Measurements from ENCODE around the gene KRTAP1-1. TPM values are rescaled to one million over a fixed set of nuclear protein-coding genes. Genes with fewer than 3 reads are reported as not detected.
A peak's percentile ranks its signal among the peaks of the same experiment; 100 is the strongest.

Gene KRTAP1-1
- total and polyA plus RNA-seq, 8 donors = not detected

DNA sequence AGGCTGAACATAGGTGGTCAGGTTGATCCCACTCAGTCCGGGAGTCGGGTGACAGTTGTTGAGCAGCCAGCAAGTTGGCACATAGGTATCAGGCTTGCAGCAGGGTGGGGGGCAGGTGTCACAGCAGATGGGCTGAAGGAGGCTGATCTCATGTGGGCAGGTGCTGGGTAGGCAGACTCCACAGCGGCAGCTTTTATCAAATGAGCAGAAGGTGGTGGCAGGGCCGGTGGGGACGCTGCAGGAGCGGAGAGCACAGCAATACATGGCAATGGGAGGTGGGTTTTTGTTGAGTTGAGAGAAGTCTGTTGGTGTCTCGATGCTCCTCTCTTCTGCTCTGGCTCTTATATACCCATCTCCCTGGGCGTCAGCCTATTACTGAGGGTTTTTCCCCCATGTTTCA is 32.4 kb downstream of the KRTAP1-1 start, which contains the start of gene KRTAP3-1:
KRTAP3-1 (minus strand) TSS at position 318 of the 400 bp plus-strand sequence; CDS start at position 264, 54 bp downstream.
- WGBS, 5 donors = 69 to 81% (median 75%) methylated on average over 4 to 8 of the region's 8 CpGs
- intact Hi-C loops (cut with DNase I; ENCODE audit: low total_unique reads) = no loop called here
- H3K27ac ChIP-seq = no peak within 1 kb of the TSS
- H3K4me3 ChIP-seq = no peak within 1 kb of the TSS
- H3K4me1 ChIP-seq = no peaks in the 10 kb centered on the region
- TF ChIP-seq POLR2AphosphoS5 (IDR thresholded peaks at IDR 0.05) = no peak
- no peak for TF ChIP-seq POLR2A (IDR thresholded peaks at IDR 0.05)
- TF ChIP-seq EP300 (IDR thresholded peaks at IDR 0.05) = no peak
- TF ChIP-seq CTCF (IDR thresholded peaks at IDR 0.05) = no peak
- no peaks in the 10 kb centered on the region for H3K9me3 ChIP-seq
- DNase-seq = peak in 1 of 2 donors; percentile 10
- no peaks in the 10 kb centered on the region for H3K27me3 ChIP-seq
- no peaks in the 10 kb centered on the region for H3K36me3 ChIP-seq

GRCh38 chr17:41004397-41004796 is 36.9 kb downstream of the KRTAP1-1 start:
- Histone ChIP-seq H3K27me3 (peaks cover 0 to 8% (median 0%) of the 10 kb centered on the region in 3 donors), H3K27ac (no peak overlapping the region), H3K4me1 (no peaks in the 10 kb centered on the region), H3K9me3 (no peaks in the 10 kb centered on the region), H3K4me3 (no peak overlapping the region), H3K36me3 (no peaks in the 10 kb centered on the region)
- 86 to 96% (median 92%) methylated on average over 3 of the region's 3 CpGs for WGBS, 5 donors
- DNase-seq = no peak
- TF ChIP-seq POLR2AphosphoS5 (IDR thresholded peaks at IDR 0.05) (no peak), POLR2A (IDR thresholded peaks at IDR 0.05) (no peak), CTCF (IDR thresholded peaks at IDR 0.05) (no peak), EP300 (IDR thresholded peaks at IDR 0.05) (no peak)
- intact Hi-C loops (cut with DNase I; ENCODE audit: low total_unique reads) = no loop called here

DNA sequence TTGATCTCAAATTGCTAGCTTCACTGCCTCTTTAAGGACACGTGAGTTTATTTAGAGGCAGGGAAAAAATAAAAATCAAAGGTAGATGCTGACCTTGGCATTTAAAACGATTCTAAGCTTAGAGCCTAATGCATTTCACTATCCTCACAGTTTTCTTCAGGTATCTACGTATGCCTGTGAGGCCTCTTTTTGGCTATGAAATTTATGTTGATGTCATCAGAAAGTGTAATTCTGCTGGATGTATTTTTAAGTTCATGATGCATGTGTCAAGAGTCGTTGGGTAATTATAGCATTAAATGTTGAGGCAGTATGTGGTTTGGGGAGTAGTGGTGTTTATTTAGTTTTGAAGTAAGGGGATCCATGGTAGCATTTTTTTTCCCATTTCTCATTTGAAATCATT is 37.3 kb downstream of the KRTAP1-1 start:
- H3K36me3 ChIP-seq = no peaks in the 10 kb centered on the region
- intact Hi-C loops (cut with DNase I; ENCODE audit: low total_unique reads) = no loop called here
- H3K4me1 ChIP-seq = no peaks in the 10 kb centered on the region
- WGBS, 5 donors = 65 to 80% (median 70%) methylated on average over 4 of the region's 4 CpGs
- H3K9me3 ChIP-seq = no peaks in the 10 kb centered on the region
- no peak overlapping the region for H3K4me3 ChIP-seq
- H3K27ac ChIP-seq = no peak overlapping the region
- peaks cover 0 to 11% (median 0%) of the 10 kb centered on the region in 3 donors for H3K27me3 ChIP-seq
- TF ChIP-seq EP300 (IDR thresholded peaks at IDR 0.05) (no peak), POLR2AphosphoS5 (IDR thresholded peaks at IDR 0.05) (no peak), CTCF (IDR thresholded peaks at IDR 0.05) (no peak), POLR2A (IDR thresholded peaks at IDR 0.05) (no peak)
- no peak for DNase-seq

DNA sequence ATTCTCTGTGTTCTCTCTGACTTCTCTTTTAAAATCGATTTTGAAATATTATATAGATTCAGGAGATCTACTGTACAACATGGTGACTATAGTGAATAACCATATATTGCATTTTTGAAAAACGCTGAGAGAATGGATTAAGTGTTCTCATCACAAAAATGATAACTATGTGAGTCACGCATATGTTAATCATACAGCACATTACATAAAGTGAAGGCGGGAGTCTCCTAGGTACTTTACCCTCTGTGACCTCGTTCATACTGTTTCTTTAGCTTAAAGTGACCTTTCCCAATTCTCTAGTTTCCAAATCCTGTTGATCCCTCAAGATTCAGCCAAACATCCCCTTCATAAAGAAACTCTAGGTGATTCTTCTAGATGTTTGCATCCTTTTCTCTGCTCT is 38.4 kb downstream of the KRTAP1-1 start:
- H3K9me3 ChIP-seq = no peaks in the 10 kb centered on the region
- H3K36me3 ChIP-seq = no peaks in the 10 kb centered on the region
- H3K4me3 ChIP-seq = no peak overlapping the region
- no peaks in the 10 kb centered on the region for H3K4me1 ChIP-seq
- 28 to 42% (median 37%) methylated on average over 5 of the region's 5 CpGs for WGBS, 5 donors
- intact Hi-C loops (cut with DNase I; ENCODE audit: low total_unique reads) = no loop called here
- peaks cover 0 to 18% (median 0%) of the 10 kb centered on the region in 3 donors for H3K27me3 ChIP-seq
- no peak overlapping the region for H3K27ac ChIP-seq
- no peak for DNase-seq
- TF ChIP-seq CTCF (IDR thresholded peaks at IDR 0.05) = no peak
- TF ChIP-seq POLR2A (IDR thresholded peaks at IDR 0.05) = no peak
- TF ChIP-seq EP300 (IDR thresholded peaks at IDR 0.05) = no peak
- no peak for TF ChIP-seq POLR2AphosphoS5 (IDR thresholded peaks at IDR 0.05)
